HepG2 (cell line): ENCODE data around the gene AK2.

Experiments
- ESRRA ChIP-seq: sonication (generic); formaldehyde crosslinking; IDR thresholded peaks from 2 replicates; pipeline ENCODE4 v1.5.1; 2020; ENCODE audit warnings: mild to moderate bottlenecking, low read depth, missing genetic modification reagents
- GRHL1 ChIP-seq: sonication (generic); formaldehyde crosslinking; conservative IDR thresholded peaks from 2 replicates; pipeline ENCODE4 v1.8.0; 2022; ENCODE audit warnings: missing genetic modification reagents

GRCh38 chr1:32991819-32992488, 44.7 kb downstream of the AK2 start:
- TF ChIP-seq GRHL1 (CRISPR knock-in tag), result no peak
- TF ChIP-seq ESRRA, result no peak
